ENCODE results near the gene HIP1. TPM values are rescaled to one million over a fixed set of nuclear protein-coding genes. Genes with fewer than 3 reads are reported as not detected.

HIP1 gene
- total and polyA plus RNA-seq, 9 of the 15 experiments (the other 6 are each of a cell fraction or from before 2014, with no cell fraction given) = 2.4 to 13.7 (median 9.5) TPM

GRCh38 chr7:75740846-75741497 is 2.2 kb upstream of the HIP1 start (continued):
- TF ChIP-seq RBM25 (IDR thresholded peaks at IDR 0.05; ENCODE audit: low read depth, low read length, severe bottlenecking) = no peak
- TF ChIP-seq XRCC4 (IDR thresholded peaks at IDR 0.05; ENCODE audit: extremely low read depth, insufficient read depth, insufficient read length) = no peak
- no peak for TF ChIP-seq EZH2 (IDR thresholded peaks at IDR 0.05; ENCODE audit: borderline replicate concordance, low read depth, low read length)
- no peak for TF ChIP-seq ETS1 (conservative IDR thresholded peaks at IDR 0.05; ENCODE audit: control insufficient read depth, low read depth, low read length)
- TF ChIP-seq OTX1 (CRISPR knock-in tag; IDR thresholded peaks at IDR 0.05) = 0 out of 2 replicates have a peak, but pooled peaks have one; percentile 15
- TF ChIP-seq ZC3H4 (CRISPR knock-in tag; IDR thresholded peaks at IDR 0.05; ENCODE audit: borderline replicate concordance) = no peak
- 0 out of 4 replicates have a peak, but pooled peaks of 1 of the 2 experiments have one; percentile 15 for TF ChIP-seq NONO (IDR thresholded peaks at IDR 0.05; ENCODE audit: low read depth in 2 of 2, low read length in 1 of 2)
- TF ChIP-seq HNRNPH1 (optimal IDR thresholded peaks at IDR 0.05; ENCODE audit: low read depth, low read length) = no peak
- no peak for TF ChIP-seq NCOA4 (IDR thresholded peaks at IDR 0.05; ENCODE audit: partially characterized antibody)
- TF ChIP-seq ZNF263 (CRISPR knock-in tag; IDR thresholded peaks at IDR 0.05; ENCODE audit: borderline replicate concordance) = peak; percentile 61; the same call in 1 of the 2 replicates
- TF ChIP-seq MEF2A (IDR thresholded peaks at IDR 0.05; ENCODE audit: control insufficient read depth, low read depth, low read length) = no peak
- TF ChIP-seq KLF13 (tag; IDR thresholded peaks at IDR 0.05; ENCODE audit: borderline replicate concordance, low read depth) = no peak
- no peak for TF ChIP-seq ZNF586 (CRISPR knock-in tag; conservative IDR thresholded peaks at IDR 0.05)
- no peak for TF ChIP-seq POLR2AphosphoS5 (IDR thresholded peaks at IDR 0.05; ENCODE audit: control insufficient read depth, insufficient read depth, low read depth, low read length)
- TF ChIP-seq PRMT5 (CRISPR knock-in tag; IDR thresholded peaks at IDR 0.05) = no peak
- TF ChIP-seq, protein P1, sequence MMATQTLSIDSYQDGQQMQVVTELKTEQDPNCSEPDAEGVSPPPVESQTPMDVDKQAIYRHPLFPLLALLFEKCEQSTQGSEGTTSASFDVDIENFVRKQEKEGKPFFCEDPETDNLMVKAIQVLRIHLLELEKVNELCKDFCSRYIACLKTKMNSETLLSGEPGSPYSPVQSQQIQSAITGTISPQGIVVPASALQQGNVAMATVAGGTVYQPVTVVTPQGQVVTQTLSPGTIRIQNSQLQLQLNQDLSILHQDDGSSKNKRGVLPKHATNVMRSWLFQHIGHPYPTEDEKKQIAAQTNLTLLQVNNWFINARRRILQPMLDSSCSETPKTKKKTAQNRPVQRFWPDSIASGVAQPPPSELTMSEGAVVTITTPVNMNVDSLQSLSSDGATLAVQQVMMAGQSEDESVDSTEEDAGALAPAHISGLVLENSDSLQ (IDR thresholded peaks at IDR 0.05) = peak; percentile 87
- no peak for TF ChIP-seq ZNF174 (CRISPR knock-in tag; IDR thresholded peaks at IDR 0.05)
- TF ChIP-seq ZNF140 (CRISPR knock-in tag; IDR thresholded peaks at IDR 0.05) = no peak
- no peak for TF ChIP-seq ZNF77 (CRISPR knock-in tag; IDR thresholded peaks at IDR 0.05)
- TF ChIP-seq RB1 (IDR thresholded peaks at IDR 0.05; ENCODE audit: low read depth) = no peak
- TF ChIP-seq GTF2E2 (tag; IDR thresholded peaks at IDR 0.05) = no peak
- no peak for TF ChIP-seq PURB (CRISPR knock-in tag; IDR thresholded peaks at IDR 0.05; ENCODE audit: low read depth)
- no peak for TF ChIP-seq KLF16 (IDR thresholded peaks at IDR 0.05)
- TF ChIP-seq HLTF (IDR thresholded peaks at IDR 0.05) = no peak
- no peak for TF ChIP-seq ZNF780A (CRISPR knock-in tag; IDR thresholded peaks at IDR 0.05)
- no peak; the same call in 1 of the 2 replicates for TF ChIP-seq TSC22D4 (tag; IDR thresholded peaks at IDR 0.05)
- no peak for TF ChIP-seq ZNF764 (CRISPR knock-in tag; IDR thresholded peaks at IDR 0.05; ENCODE audit: low read depth)
- no peak for TF ChIP-seq ZNF217 (CRISPR knock-in tag; IDR thresholded peaks at IDR 0.05)
- no peak for TF ChIP-seq NUFIP1 (IDR thresholded peaks at IDR 0.05; ENCODE audit: partially characterized antibody)
